Esophagus squamous epithelium (tissue), 4 donors: ENCODE measurements around the gene PIP4P1.

Experiments
- POLR2A ChIP-seq, 4 donors: fragments of 450-650 bp; IDR thresholded peaks; one replicate each; pipeline ENCODE4 v1.6.1; 2017; ENCODE audit warnings: antibody characterized with exemption in 4 of 4, mild to moderate bottlenecking in 4 of 4, moderate library complexity in 3 of 4
- TF ChIP-seq, protein P1 (sequence below), 6 experiments: fragments of 450-650 bp in 4 of 6; fragments of 200-600 bp in 2 of 6; sonication (generic) in 2 of 6; IDR thresholded peaks; one replicate each; pipeline ENCODE4 v1.5.1; 2016 to 2019; ENCODE audit warnings: antibody characterized with exemption in 6 of 6, mild to moderate bottlenecking in 4 of 6, moderate library complexity in 4 of 6

DNA sequence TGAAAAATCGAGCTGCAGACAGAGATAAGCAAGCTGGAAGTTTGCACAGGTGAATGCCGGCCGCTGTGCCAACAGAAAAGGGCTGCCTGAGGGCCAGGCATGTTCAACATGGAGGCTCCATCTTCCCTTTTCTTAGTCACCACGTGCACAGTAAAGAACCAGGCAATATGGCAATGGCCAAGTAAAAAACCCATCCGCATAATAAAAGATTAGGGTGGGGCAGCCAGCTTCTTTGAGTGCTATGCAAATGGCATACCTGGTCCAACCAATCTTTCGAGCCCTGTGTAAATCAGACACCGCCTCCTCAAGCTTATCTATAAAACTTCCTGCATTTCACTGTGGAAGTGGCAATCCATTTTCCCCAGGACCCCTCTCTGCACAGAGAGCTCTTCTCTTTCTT, 24.7 kb upstream of the PIP4P1 start:
- TF ChIP-seq, protein P1, sequence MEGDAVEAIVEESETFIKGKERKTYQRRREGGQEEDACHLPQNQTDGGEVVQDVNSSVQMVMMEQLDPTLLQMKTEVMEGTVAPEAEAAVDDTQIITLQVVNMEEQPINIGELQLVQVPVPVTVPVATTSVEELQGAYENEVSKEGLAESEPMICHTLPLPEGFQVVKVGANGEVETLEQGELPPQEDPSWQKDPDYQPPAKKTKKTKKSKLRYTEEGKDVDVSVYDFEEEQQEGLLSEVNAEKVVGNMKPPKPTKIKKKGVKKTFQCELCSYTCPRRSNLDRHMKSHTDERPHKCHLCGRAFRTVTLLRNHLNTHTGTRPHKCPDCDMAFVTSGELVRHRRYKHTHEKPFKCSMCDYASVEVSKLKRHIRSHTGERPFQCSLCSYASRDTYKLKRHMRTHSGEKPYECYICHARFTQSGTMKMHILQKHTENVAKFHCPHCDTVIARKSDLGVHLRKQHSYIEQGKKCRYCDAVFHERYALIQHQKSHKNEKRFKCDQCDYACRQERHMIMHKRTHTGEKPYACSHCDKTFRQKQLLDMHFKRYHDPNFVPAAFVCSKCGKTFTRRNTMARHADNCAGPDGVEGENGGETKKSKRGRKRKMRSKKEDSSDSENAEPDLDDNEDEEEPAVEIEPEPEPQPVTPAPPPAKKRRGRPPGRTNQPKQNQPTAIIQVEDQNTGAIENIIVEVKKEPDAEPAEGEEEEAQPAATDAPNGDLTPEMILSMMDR (IDR thresholded peaks at IDR 0.05), result no peak
- TF ChIP-seq POLR2A (IDR thresholded peaks at IDR 0.05), result no peak
